ENCODE results near the gene GPC6.

The GPC6 gene

GRCh38 chr13:94387047-94387446 lies 1160.4 kb downstream of the GPC6 start:
- H3K36me3 ChIP-seq (ENCODE audit: insufficient read depth, low read length), result no peaks in the 10 kb centered on the region
- H3K9ac ChIP-seq (ENCODE audit: low read depth, low read length), result no peak overlapping the region
- no peaks in the 10 kb centered on the region for H3K4me1 ChIP-seq (ENCODE audit: insufficient read depth, low read length)
- no peaks in the 10 kb centered on the region for H3K9me3 ChIP-seq (ENCODE audit: control insufficient read depth, insufficient read depth, low read length)

GRCh38 chr13:94389604-94390351 lies 1163.2 kb downstream of the GPC6 start:
- Histone ChIP-seq H3K4me1 (ENCODE audit: insufficient read depth, low read length) (no peaks in the 10 kb centered on the region), H3K9me3 (ENCODE audit: control insufficient read depth, insufficient read depth, low read length) (no peaks in the 10 kb centered on the region), H3K9ac (ENCODE audit: low read depth, low read length) (no peak overlapping the region), H3K36me3 (ENCODE audit: insufficient read depth, low read length) (no peaks in the 10 kb centered on the region)

GRCh38 chr13:94390881-94391280 lies 1164.3 kb downstream of the GPC6 start:
- Histone ChIP-seq H3K9ac (ENCODE audit: low read depth, low read length) (no peak overlapping the region), H3K4me1 (ENCODE audit: insufficient read depth, low read length) (no peaks in the 10 kb centered on the region), H3K36me3 (ENCODE audit: insufficient read depth, low read length) (no peaks in the 10 kb centered on the region), H3K9me3 (ENCODE audit: control insufficient read depth, insufficient read depth, low read length) (no peaks in the 10 kb centered on the region)

- H3K4me1 ChIP-seq (ENCODE audit: insufficient read depth, low read length), result no peaks in the 10 kb centered on the region
- no peak overlapping the region for H3K9ac ChIP-seq (ENCODE audit: low read depth, low read length)
- H3K36me3 ChIP-seq (ENCODE audit: insufficient read depth, low read length), result no peaks in the 10 kb centered on the region
- no peaks in the 10 kb centered on the region for H3K9me3 ChIP-seq (ENCODE audit: control insufficient read depth, insufficient read depth, low read length)
These were observed 1168.1 kb downstream of the GPC6 start for GRCh38 chr13:94394723-94395122.

GRCh38 chr13:94395860-94396259 lies 1169.3 kb downstream of the GPC6 start:
- no peaks in the 10 kb centered on the region for H3K9me3 ChIP-seq (ENCODE audit: control insufficient read depth, insufficient read depth, low read length)
- H3K9ac ChIP-seq (ENCODE audit: low read depth, low read length), result no peak overlapping the region
- 0 out of 2 replicates have a peak, but pooled peaks cover 3% of the 10 kb centered on the region for H3K4me1 ChIP-seq (ENCODE audit: insufficient read depth, low read length)
- no peaks in the 10 kb centered on the region for H3K36me3 ChIP-seq (ENCODE audit: insufficient read depth, low read length)

- Histone ChIP-seq H3K9ac (ENCODE audit: low read depth, low read length) (no peak overlapping the region), H3K36me3 (ENCODE audit: insufficient read depth, low read length) (no peaks in the 10 kb centered on the region), H3K4me1 (ENCODE audit: insufficient read depth, low read length) (0 out of 2 replicates have a peak, but pooled peaks cover 3% of the 10 kb centered on the region)
These were observed 1173.2 kb downstream of the GPC6 start for GRCh38 chr13:94399812-94400211.

GRCh38 chr13:94400874-94401273 lies 1174.3 kb downstream of the GPC6 start:
- Histone ChIP-seq H3K9ac (ENCODE audit: low read depth, low read length) (no peak overlapping the region), H3K4me1 (ENCODE audit: insufficient read depth, low read length) (0 out of 2 replicates have a peak, but pooled peaks cover 3% of the 10 kb centered on the region), H3K9me3 (ENCODE audit: control insufficient read depth, insufficient read depth, low read length) (no peaks in the 10 kb centered on the region), H3K36me3 (ENCODE audit: insufficient read depth, low read length) (no peaks in the 10 kb centered on the region)

More at GRCh38 chr13:94399812-94400211, 1173.2 kb downstream of the GPC6 start:
- H3K9me3 ChIP-seq (ENCODE audit: control insufficient read depth, insufficient read depth, low read length), result no peaks in the 10 kb centered on the region

GRCh38 chr13:94408314-94409036 lies 1181.9 kb downstream of the GPC6 start:
- Histone ChIP-seq H3K4me1 (ENCODE audit: insufficient read depth, low read length) (no peaks in the 10 kb centered on the region), H3K9ac (ENCODE audit: low read depth, low read length) (no peak overlapping the region), H3K9me3 (ENCODE audit: control insufficient read depth, insufficient read depth, low read length) (no peaks in the 10 kb centered on the region), H3K36me3 (ENCODE audit: insufficient read depth, low read length) (no peaks in the 10 kb centered on the region)

- Histone ChIP-seq H3K36me3 (ENCODE audit: insufficient read depth, low read length) (no peaks in the 10 kb centered on the region), H3K4me1 (ENCODE audit: insufficient read depth, low read length) (no peaks in the 10 kb centered on the region), H3K9me3 (ENCODE audit: control insufficient read depth, insufficient read depth, low read length) (no peaks in the 10 kb centered on the region), H3K9ac (ENCODE audit: low read depth, low read length) (no peak overlapping the region)
These were observed 1185.1 kb downstream of the GPC6 start for GRCh38 chr13:94411747-94412146.

- Histone ChIP-seq H3K9me3 (ENCODE audit: control insufficient read depth, insufficient read depth, low read length) (no peaks in the 10 kb centered on the region), H3K36me3 (ENCODE audit: insufficient read depth, low read length) (no peaks in the 10 kb centered on the region), H3K4me1 (ENCODE audit: insufficient read depth, low read length) (no peaks in the 10 kb centered on the region), H3K9ac (ENCODE audit: low read depth, low read length) (no peak overlapping the region)
These were observed 1186.4 kb downstream of the GPC6 start for GRCh38 chr13:94412870-94413597.

- no peaks in the 10 kb centered on the region for H3K9me3 ChIP-seq (ENCODE audit: control insufficient read depth, insufficient read depth, low read length)
- no peaks in the 10 kb centered on the region for H3K36me3 ChIP-seq (ENCODE audit: insufficient read depth, low read length)
- no peaks in the 10 kb centered on the region for H3K4me1 ChIP-seq (ENCODE audit: insufficient read depth, low read length)
- H3K9ac ChIP-seq (ENCODE audit: low read depth, low read length), result no peak overlapping the region
These were observed 1187.0 kb downstream of the GPC6 start for GRCh38 chr13:94413598-94413944.

- H3K9me3 ChIP-seq (ENCODE audit: control insufficient read depth, insufficient read depth, low read length), result no peaks in the 10 kb centered on the region
- H3K36me3 ChIP-seq (ENCODE audit: insufficient read depth, low read length), result no peaks in the 10 kb centered on the region
- H3K4me1 ChIP-seq (ENCODE audit: insufficient read depth, low read length), result no peaks in the 10 kb centered on the region
- no peak overlapping the region for H3K9ac ChIP-seq (ENCODE audit: low read depth, low read length)
These were observed 1187.5 kb downstream of the GPC6 start for GRCh38 chr13:94414141-94414540.

GRCh38 chr13:94414708-94415107 lies 1188.1 kb downstream of the GPC6 start:
- Histone ChIP-seq H3K9ac (ENCODE audit: low read depth, low read length) (no peak overlapping the region), H3K36me3 (ENCODE audit: insufficient read depth, low read length) (no peaks in the 10 kb centered on the region), H3K4me1 (ENCODE audit: insufficient read depth, low read length) (no peaks in the 10 kb centered on the region), H3K9me3 (ENCODE audit: control insufficient read depth, insufficient read depth, low read length) (no peaks in the 10 kb centered on the region)

- H3K9ac ChIP-seq (ENCODE audit: low read depth, low read length), result no peak overlapping the region
- H3K9me3 ChIP-seq (ENCODE audit: control insufficient read depth, insufficient read depth, low read length), result no peaks in the 10 kb centered on the region
- H3K36me3 ChIP-seq (ENCODE audit: insufficient read depth, low read length), result no peaks in the 10 kb centered on the region
- H3K4me1 ChIP-seq (ENCODE audit: insufficient read depth, low read length), result no peaks in the 10 kb centered on the region
These were observed 1189.1 kb downstream of the GPC6 start for GRCh38 chr13:94415500-94416237.
